HL-60/S4 (cell line): ENCODE results near the gene SCGB1C1.
"Not testable (repeated sequence)": the region's sequence is repeated elsewhere in the genome, so short reads cannot be mapped to it uniquely, and the experiment has no call there.

Source experiments
- in situ Hi-C: fragments of 300-500 bp; cut with MboI; formaldehyde crosslinking; loops from 2 replicates; pipeline ENCODE4 v1.14.3; 2022; ENCODE audit warnings: low sequenced_read_pairs

The SCGB1C1 gene

DNA sequence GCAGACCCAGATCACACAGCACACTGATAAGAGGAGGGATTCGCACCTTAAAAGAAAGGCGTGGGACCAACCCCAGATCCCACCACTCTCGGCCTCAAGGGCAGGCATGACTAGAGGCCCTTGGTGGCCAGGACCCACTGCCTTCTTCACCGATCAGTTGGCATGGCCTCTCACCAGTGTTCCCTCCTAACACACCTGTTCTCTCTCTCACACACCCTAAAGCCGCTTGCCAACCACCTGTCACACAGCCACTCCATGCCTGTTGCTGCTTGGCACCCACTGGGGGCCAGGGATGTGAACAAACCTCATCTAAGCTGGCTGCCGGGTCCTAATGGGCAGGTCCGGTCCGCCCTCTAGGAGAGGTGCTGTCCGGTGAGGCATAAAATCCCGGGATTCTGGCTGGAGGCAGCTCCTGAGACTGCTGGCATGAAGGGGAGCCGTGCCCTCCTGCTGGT lies at the start of gene SCGB1C1:
SCGB1C1 (plus strand) TSS at position 405 of the 455 bp plus-strand sequence; CDS start at position 427, 22 bp downstream.
- in situ Hi-C loops = not testable (repeated sequence)

DNA sequence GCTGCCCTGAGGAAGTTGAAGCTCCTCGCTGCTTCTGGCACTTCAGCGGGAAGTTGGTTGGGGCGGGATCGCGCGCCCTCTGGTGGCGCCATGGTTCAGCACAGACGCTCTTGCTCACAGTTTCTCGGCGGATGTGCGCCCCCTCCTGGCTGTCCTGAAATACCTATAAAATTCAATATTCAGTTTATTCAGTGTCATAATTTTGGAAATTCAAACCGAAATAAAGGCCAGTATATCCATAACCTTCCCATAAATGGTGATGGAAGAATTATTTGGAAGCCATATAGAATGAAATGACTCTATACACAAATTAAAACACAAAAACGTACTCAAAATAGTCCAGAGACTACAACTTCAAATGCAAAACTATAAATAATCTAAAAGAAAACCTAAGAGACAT lies 12.6 kb upstream of the SCGB1C1 start:
- in situ Hi-C loops = not testable (repeated sequence)

DNA sequence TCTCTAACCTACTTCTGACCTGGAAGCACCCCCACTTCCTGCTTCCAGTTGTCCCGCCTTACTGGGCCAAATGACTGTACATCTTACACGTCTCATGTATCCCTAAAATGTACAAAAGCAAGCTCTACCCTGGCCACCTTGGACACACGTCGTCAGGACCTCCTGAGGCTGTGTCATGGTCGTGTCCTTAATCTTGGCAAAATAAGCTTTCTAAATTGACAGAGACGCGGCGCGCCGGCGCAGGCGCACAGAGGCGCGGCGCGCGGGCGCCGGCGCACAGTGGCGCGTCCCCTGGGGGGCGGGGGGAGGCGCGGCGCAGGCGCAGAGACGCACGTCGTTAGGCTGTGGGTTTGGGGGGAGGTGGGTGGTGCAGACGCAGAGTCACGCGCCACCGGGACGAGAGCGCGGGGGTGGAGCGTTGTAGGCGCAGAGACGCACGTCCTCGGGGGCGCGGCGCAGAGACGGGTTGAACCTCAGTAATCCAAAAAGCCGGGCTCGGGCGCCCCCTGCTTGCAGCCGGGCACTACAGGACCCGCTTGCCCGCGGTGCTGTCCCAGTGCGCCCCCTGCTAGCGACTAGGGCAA lies 3.6 kb upstream of the SCGB1C1 start:
- in situ Hi-C loops = not testable (repeated sequence)

DNA sequence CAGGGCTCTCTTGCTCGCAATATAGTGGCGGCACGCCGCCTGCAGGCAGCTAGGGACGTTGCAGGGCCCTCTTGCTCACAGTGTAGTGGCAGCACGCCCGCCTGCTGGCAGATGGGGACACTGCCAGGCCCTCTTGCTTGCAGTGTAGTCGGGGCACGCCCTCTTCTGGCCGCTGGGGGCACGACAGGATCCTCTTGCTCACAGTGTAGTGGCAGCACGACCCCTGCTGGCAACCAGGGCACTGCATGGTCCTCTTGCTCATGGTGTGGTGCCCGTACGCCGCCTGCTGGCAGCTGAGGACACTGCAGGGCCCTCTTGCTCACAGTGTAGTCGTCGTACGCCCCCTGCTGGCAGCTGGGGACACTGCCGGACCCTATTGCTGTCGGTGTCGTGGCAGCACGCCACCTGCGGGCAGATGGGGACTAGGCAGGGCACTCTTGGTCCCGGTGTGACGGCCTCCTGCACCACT lies 3.0 kb upstream of the SCGB1C1 start:
- in situ Hi-C loops = not testable (repeated sequence)

DNA sequence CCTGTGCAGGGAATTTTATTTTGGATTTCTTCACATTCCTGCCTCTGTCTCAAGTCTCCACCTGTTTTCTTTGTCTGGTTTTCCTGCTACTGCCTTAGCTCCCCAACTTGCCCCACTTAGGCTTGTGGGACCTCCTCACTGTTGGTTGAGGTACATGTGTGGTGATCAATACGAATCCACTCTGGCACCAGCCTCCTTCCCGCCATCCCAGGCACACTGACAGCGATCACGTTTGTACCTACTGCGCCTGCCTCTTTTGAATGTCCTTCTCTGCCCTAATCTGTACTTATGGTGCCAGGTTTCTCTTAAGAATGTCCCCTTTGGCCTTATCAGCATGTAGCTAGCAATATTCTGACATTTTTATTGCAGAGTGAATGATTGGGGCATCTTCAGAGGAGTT lies 2.3 kb upstream of the SCGB1C1 start:
- in situ Hi-C loops = not testable (repeated sequence)

DNA sequence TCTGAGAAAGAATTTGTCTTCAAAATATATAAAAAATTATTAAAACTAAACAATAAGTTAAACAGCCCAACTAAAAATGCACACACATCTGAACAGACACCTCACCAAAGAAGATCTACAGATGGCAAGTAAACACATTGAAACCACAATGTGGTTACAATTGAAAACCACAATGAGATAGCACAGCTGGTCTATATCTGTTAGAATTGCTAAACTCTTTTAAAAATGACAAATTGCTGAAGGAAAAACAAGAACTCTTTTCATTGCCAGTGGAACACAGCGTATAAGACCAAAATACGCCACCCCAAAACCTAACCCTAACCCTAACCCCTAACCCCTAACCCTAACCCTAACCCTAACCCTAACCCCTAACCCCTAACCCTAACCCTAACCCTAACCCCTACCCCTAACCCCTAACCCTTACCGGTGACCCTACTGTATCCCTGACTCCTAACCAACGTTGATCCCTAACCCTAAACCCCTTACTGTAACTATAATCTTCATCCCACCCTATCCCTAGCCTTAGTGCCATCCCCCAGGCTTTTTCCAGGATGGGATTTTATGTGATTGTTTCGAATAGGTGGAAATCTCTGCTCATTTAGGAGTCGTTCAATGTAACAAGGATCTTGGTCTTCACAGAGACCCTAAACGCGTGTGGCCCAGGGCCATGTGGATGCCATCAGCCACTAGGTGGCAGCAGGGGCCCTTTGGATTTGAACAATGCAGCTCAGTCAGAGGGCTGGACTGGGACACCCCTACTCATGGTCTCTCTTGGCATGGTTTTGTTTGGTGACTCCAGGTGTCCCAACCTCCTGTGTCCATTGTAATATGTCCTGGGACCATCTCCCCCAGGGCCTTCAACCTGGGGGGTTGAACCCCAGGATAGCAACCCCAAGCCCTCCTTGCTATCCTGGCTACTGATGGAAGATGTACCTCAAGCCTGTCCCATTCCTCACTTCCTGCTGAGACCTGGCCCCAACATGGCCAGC lies 1.1 kb upstream of the SCGB1C1 start:
- in situ Hi-C loops = not testable (repeated sequence)

DNA sequence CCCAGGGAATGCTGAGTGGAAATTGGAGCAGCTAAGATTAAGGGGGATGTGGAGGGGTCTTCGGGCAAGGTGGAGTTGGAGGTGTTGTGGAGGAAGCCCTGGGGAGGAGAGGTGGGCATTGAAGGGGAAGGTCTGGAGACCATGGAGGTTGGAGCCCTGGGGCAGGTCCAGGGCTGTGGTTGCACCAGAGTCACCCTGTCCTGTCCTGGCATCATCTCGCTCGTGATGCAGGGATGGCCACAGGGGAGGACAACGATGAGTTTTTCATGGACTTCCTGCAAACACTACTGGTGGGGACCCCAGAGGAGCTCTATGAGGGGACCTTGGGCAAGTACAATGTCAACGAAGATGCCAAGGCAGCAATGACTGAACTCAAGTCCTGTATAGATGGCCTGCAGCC lies 603 bp downstream of the SCGB1C1 start:
- in situ Hi-C loops = not testable (repeated sequence)

DNA sequence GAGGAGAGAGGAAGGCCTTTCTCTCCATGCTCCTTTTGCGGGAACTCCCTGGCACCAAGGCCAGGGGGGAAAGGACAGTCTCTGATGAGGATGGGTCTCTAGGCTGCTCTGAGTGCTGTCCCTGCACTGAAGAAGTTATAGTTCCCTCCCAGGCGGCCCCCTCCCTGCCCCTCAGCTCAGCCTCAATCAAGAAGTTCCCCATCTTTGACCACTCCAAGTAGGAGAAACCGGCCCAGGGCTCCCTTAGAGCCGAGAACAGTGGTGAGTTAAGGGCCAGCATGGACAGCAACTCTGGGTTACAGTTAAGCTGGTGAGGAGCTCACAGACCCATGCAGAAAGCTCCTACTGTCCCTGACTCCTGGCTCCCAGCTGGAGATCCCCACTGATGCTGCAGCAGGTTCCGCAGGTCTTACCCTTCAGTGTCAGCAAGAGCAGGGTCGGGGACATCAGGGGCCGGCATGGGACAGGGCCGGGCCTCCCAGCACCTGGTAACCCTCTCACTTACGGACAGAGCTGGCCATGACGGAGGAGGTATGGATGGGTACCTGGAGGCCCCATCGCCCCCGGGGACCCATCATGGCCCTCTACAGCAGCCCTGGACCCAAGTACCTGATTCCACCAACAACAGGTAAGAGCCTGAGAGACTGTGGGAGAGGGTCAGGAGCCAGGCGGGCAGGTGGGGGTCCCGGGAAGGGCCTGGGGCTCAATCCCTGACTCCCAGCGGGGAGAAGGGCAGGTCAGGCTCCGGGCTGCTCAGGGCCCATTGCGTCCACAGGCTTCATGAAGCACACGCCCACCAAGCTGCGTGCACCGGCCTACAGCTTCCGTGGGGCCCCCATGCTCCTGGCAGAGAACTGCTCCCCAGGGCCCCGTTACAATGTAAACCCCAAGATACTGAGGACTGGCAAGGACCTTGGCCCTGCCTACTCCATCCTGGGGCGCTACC lies 4.2 kb downstream of the SCGB1C1 start:
- in situ Hi-C loops = no loop called here

DNA sequence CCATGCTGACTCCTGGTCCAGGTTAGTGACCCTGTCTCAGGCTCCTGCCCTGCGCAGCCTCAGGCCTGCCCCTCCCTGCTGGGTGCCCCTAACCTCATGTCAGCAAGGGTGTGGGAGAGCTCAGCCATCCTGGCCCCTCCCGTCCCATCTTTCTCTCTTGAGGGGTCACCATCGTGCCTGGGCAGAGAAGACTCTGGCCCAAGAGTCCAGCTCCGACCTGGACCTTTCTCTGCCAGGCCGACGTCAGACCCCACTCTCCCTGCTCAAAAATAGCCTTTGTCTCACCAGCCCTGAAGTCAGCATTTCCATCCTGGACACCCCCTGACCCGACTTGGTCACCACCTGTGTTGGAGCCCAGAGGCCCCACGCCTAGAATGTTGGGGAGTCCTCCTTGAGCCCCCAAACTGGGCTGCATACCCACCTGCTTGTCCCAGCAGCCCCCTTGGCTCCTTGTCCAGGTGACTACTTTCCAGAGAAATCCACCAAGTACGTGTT lies 4.9 kb downstream of the SCGB1C1 start:
- in situ Hi-C loops = no loop called here

DNA sequence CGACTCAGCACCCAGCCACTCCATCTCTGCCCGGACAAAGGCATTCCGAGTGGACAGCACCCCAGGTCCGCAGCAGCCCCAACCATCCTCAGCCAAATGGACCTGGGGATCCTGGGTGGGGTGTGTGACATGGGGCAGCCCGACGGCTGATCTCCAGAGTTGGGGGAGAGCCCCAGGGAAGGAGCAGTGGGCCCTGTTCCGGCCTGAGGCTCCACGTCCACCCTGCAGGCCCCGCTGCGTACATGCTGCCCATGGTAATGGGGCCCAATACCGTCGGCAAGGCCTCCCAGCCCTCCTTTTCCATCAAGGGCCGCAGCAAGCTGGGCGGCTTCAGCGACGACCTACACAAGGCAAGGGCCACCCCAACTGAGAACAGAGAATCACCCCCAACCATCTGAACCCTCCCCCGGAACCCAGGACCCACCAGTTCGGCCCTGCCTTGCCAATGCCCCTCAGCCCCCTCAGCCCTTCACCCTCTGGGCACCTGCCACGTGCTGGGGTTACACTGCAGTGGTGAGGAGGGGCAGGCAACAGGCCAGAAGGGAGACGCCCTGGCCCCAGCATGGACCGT lies 5.4 kb downstream of the SCGB1C1 start:
- in situ Hi-C loops = no loop called here

DNA sequence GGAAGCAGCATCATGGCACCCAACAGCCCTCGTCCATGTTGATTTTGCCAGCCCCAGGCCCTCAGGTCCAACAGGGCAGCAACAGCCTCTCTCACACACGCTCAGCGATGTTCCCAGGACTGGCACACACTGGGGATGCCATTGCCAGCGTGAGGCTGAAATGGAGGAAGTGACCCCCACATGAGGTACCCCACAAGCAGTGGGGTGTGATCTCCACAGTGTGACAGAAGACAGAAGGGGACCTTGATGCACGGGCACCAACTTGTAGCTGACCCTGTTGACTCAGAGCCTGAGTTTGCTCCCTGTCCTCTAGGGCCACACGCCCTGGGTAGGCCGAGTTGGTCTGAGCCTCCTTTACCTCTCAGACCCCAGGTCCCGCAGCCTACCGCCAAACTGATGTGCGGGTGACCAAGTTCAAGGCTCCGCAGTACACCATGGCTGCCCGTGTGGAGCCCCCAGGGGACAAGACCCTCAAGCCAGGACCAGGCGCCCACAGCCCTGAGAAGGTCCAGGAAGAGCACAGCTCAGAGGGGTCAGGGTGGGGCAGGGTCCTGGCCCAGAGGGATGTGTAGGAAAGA lies 6.2 kb downstream of the SCGB1C1 start:
- in situ Hi-C loops = no loop called here

DNA sequence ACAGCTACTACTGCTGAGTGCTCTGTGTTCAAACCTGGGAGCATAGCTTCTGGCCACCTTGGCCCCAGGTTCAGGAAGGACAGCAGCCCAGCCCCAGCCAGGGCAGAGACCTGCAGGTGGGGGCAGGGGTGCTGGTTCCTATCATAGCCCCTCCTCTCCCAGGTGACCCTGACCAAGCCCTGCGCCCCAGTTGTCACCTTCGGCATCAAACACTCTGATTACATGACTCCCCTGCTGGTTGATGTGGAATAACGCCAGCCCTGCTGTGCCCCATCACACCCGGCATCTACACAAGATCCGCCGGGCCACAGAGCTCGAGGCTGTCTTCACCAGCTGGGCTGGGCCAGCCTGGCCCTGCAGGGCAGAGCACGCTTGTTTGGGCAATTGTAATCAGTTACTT lies 6.9 kb downstream of the SCGB1C1 start:
- in situ Hi-C loops = no loop called here

DNA sequence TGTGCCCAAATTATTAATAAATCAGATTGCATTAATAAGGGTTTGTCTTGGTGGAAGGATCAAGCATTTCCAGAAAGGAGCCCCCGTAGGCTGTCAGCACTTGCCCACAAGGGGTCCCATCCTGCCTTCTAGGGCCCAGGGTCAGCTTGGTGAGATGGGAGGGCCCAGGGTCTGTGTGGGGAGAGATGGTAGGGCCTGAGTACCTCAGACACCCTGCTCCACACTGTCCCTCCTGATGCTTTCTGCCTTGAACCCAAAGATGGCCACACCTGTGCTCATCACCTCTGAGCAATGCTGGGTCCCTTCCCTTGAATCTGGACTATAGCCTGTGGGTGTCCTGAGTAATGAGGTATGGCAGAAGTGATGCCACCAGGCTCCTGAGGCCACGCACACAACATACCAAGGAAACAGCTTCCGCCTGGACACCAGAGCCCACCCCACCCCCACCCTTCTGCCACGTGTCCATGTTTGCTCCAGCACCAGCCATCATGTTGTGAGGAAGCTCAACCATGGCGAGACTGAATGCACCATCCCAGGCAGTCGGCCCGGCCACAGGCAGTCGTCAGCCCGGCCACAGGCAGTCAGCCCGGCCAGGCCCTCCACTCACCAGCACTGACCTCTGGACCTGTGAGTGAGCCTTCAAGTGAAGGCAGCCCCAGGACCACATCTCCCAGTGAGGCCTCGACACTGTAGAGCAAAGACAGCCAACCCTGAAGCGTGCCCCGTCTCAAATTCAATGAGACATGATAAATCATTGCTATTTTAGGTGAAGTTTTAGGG lies 7.5 kb downstream of the SCGB1C1 start:
- in situ Hi-C loops = no loop called here

DNA sequence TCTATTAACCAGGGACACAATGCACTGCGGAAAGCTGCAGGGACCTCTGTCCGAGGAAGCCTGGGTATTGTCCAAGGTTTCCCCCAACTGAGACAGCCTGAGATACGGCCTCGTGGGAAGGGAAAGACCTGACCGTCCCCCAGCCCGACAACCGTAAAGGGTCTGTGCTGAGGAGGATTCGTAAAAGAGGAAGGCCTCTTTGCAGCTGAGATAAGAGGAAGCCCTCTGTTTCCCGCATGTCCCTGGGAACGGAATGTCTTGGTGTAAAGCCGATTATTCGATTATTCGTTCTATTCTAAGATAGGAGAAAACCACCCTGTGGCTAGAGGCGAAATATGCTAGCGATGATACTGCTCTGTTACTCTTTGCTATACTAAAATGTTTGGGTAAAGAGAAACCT lies 9.1 kb downstream of the SCGB1C1 start:
- in situ Hi-C loops = no loop called here

DNA sequence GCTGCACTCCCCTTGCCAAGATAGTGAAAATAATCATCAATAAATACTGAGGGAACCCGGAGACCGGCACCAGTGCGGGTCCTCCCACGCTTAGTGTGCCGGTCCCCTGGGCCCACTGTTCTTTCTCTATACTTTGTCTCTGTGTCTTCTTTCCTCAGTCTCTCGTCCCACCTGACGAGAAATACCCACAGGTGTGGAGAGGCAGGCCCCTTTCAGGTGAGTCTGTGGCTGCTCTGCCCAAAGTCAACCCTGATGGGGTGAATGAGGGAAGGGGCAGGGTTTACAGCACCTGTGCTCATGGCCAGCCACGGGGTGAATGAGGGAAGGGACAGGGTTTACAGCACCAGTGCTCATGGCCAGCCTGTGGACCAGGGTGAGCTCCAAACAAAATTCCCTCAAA lies 9.6 kb downstream of the SCGB1C1 start:
- in situ Hi-C loops = no loop called here

DNA sequence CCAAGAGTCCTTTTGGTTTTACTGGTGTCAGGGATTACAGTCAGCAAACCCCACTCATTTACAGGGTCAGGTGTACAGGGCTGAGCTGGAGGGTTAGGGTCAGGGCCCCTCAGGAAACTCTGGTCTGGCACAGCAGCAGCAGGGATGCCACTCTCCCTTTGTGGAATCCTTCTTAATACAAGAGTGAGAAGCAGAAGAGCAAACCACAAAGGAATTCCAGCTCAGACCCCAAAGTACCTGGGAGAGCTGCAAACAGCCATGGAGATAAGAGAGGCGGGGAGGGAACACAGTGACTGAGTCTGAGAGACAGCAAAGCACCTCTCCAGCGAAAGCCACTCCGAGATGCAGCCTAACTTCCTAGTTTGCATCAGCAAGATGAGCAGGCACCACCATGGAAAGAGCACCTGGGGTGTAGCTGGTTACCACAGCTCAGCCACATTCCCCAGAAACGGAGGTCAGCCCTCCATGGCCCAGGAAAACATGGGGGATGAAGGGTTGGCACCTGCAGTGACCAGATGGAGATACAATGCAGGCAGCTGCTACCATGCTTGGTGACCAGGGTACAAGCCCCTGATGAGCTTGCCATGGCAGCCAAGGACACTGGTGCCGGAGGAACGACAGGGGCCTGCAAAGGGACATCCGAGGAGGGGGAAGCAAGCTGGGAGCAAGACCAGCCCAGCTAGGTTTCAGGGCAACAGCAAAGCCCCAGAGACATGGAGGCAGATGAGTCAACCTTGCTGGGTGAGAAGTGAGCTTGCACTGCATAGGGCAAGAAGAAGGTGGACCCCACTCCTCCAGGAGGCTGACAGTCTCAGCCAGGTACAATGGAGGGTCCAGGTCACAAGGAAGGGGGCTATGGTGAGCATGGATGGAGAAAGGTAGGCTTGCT lies 10.4 kb downstream of the SCGB1C1 start:
- in situ Hi-C loops = no loop called here

DNA sequence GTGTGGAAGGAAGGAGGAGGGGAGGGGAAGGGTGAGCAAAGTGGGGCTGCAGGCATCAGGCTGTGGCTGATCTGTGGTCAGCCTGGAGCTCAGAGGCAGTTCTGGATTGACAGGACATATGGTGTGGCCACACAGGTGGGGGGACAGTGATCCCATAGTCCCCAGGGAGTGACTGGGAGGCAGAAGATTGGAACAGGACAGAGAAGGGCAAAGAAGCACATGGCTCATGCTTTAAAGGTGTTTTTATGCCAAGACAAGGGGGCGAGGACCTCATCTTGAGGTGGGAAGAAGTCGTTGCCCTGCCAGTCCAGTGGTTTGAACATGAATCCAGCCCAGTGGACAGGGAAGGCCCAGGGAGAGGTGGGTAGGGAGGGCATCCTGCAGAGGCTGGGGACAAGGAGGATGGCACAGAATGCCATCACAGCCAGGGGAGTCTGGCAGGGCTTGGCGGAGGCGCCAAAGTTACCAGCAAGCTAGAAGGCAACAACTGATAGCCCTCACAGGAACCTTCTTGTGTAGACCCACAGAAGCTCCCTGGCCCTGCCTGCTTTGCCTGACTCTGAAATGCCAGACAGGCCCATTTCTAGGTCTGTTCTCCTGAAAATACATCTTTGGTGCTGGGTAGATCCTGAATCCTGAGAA lies 11.2 kb downstream of the SCGB1C1 start:
- in situ Hi-C loops = no loop called here
